K562 (cell line): Measurements from ENCODE around the gene FKBP9. TPM values are rescaled to one million over a fixed set of nuclear protein-coding genes. Genes with fewer than 3 reads are reported as not detected.

Experiments
- AFF4 ChIP-seq: sonication (generic); formaldehyde crosslinking; IDR thresholded peaks from 2 replicates; pipeline ENCODE4 v1.8.0; 2023; ENCODE audit warnings: mild to moderate bottlenecking, missing genetic modification reagents
- BCL6 ChIP-seq: fragments of 250-450 bp; sonication (Bioruptor Pico); IDR thresholded peaks from 2 replicates; pipeline ENCODE4 v1.4.0; 2020
- CREBBP ChIP-seq: IDR thresholded peaks from one replicate; pipeline ENCODE4 v1.6.1; 2012; ENCODE audit warnings: low read depth, mild to moderate bottlenecking, control low read depth, inconsistent platforms, low read length
- ELF4 ChIP-seq: fragments of 450-650 bp; formaldehyde crosslinking; IDR thresholded peaks from 2 replicates; pipeline ENCODE4 v1.4.0; 2022; ENCODE audit warnings: missing genetic modification characterization
- GTF2E2 ChIP-seq: fragments of 200-800 bp; sonication (Bioruptor generic); IDR thresholded peaks from 2 replicates; pipeline ENCODE4 v1.6.1; 2016; ENCODE audit warnings: missing genetic modification characterization, missing compliant biosample characterization
- JUNB ChIP-seq: fragments of 450-650 bp; formaldehyde crosslinking; conservative IDR thresholded peaks from 2 replicates; pipeline ENCODE4 v1.4.0; 2020; ENCODE audit warnings: mild to moderate bottlenecking
- KLF1 ChIP-seq: fragments of 450-650 bp; IDR thresholded peaks from 2 replicates; pipeline ENCODE4 v1.6.1; 2016; ENCODE audit warnings: missing genetic modification characterization, missing compliant biosample characterization
- NBN ChIP-seq: fragments of 450-650 bp; IDR thresholded peaks from 2 replicates; pipeline ENCODE4 v1.6.1; 2016; ENCODE audit warnings: low read depth, mild to moderate bottlenecking
- NFIC ChIP-seq: fragments of 450-650 bp; IDR thresholded peaks from 2 replicates; pipeline ENCODE4 v1.6.1; 2017; ENCODE audit warnings: mild to moderate bottlenecking, inconsistent platforms
- NRF1 ChIP-seq, 2 experiments: fragments of 450-650 bp; IDR thresholded peaks in 1 of 2; conservative IDR thresholded peaks in 1 of 2; 2 replicates each; pipeline ENCODE4 v1.6.1; 2014; ENCODE audit warnings: mild to moderate bottlenecking in 2 of 2
- RAD21 ChIP-seq, 2 experiments: fragments of 250-450 bp in 1 of 2; fragments of 450-650 bp in 1 of 2; sonication (Bioruptor Pico) in 1 of 2; formaldehyde crosslinking in 1 of 2; IDR thresholded peaks in 1 of 2; conservative IDR thresholded peaks in 1 of 2; 2 replicates each; pipeline versions ENCODE4 v1.4.0 to v1.8.0; 2020 to 2022; ENCODE audit warnings: mild to moderate bottlenecking in 2 of 2, moderate library complexity in 1 of 2
- RUNX1 ChIP-seq: sonication (generic); IDR thresholded peaks from 2 replicates; pipeline ENCODE4 v1.6.1; 2016; ENCODE audit warnings: antibody characterized with exemption, low read depth
- SIN3A ChIP-seq, 2 experiments: fragments of 150-350 bp in 1 of 2; IDR thresholded peaks; 2 replicates each; pipeline ENCODE4 v1.6.1; 2011 to 2016; ENCODE audit warnings: borderline replicate concordance in 2 of 2, low read depth in 2 of 2, low read length in 2 of 2, mild to moderate bottlenecking in 2 of 2, moderate library complexity in 2 of 2; ENCODE audit not compliant: control insufficient read depth in 1 of 2
- TAF7 ChIP-seq: fragments of 450-650 bp; IDR thresholded peaks from 2 replicates; pipeline ENCODE4 v1.6.1; 2016; ENCODE audit warnings: missing genetic modification characterization, missing compliant biosample characterization
- ZNF133 ChIP-seq: fragments of 250-450 bp; sonication (Bioruptor Pico); IDR thresholded peaks from 2 replicates; pipeline ENCODE4 v1.4.0; 2020; ENCODE audit warnings: mild to moderate bottlenecking
- ZNF146 ChIP-seq: IDR thresholded peaks from one replicate; pipeline ENCODE4 v1.6.1; 2018; ENCODE audit warnings: missing compliant biosample characterization; ENCODE audit not compliant: unreplicated experiment
- ZNF282 ChIP-seq: sonication (generic); formaldehyde crosslinking; IDR thresholded peaks from 2 replicates; pipeline ENCODE4 v1.8.1; 2023; ENCODE audit warnings: missing genetic modification reagents
- ZNF316 ChIP-seq: fragments of 450-650 bp; IDR thresholded peaks from 2 replicates; pipeline ENCODE4 v1.6.1; 2016
- ZNF347 ChIP-seq: fragments of 450-650 bp; formaldehyde crosslinking; IDR thresholded peaks from 2 replicates; pipeline ENCODE4 v1.4.0; 2020; ENCODE audit warnings: low read depth, mild to moderate bottlenecking, moderate library complexity
- ZNF444 ChIP-seq: fragments of 250-450 bp; sonication (Bioruptor Pico); IDR thresholded peaks from 2 replicates; pipeline ENCODE4 v1.4.0; 2020; ENCODE audit warnings: mild to moderate bottlenecking, moderate library complexity
- polyA plus RNA-seq, 8 experiments: library from polyadenylated mRNA; depleted of rRNA in 4 of 8; stranded (reverse) in 5 of 8; unstranded in 3 of 8; fragments of >200 nt; fragmentation: Nextera tagmentation in 2 of 8; fragmentation: Illumina TruSeq in 1 of 8; extraction: Ambion mirVana in 2 of 8; extraction: Trizol in 1 of 8; gene quantifications; 2 replicates each; pipeline versions ENCODE4 v1.2.1 to v1.2.3, GENCODE V29; 2011 to 2014; ENCODE audit warnings: inconsistent platforms in 1 of 8, missing spikeins in 1 of 8
- total RNA-seq, 7 experiments: library from RNA; depleted of rRNA in 6 of 7; stranded (reverse); fragments of >200 nt in 6 of 7; fragmentation: Illumina TruSeq in 2 of 7; extraction: Trizol in 2 of 7; gene quantifications; 2 replicates each; pipeline versions ENCODE4 v1.2.1 to v1.2.3, GENCODE V29; 2011 to 2021; ENCODE audit warnings: low replicate concordance in 1 of 7
- TF ChIP-seq, protein P1 (sequence below): fragments of 250-450 bp; sonication (Bioruptor Pico); IDR thresholded peaks from 2 replicates; pipeline ENCODE4 v1.5.0; 2020; ENCODE audit warnings: mild to moderate bottlenecking, borderline replicate concordance
- TF ChIP-seq, protein P2 (sequence below): fragments of 450-650 bp; conservative IDR thresholded peaks from 2 replicates; pipeline ENCODE4 v1.6.1; 2016; ENCODE audit warnings: missing genetic modification characterization, low read depth, mild to moderate bottlenecking, control low read depth, missing compliant biosample characterization

Gene FKBP9
- total and polyA plus RNA-seq, 9 of the 15 experiments (the other 6 are each of a cell fraction or from before 2014, with no cell fraction given): 5.9 to 23.7 (median 15.8) TPM

DNA sequence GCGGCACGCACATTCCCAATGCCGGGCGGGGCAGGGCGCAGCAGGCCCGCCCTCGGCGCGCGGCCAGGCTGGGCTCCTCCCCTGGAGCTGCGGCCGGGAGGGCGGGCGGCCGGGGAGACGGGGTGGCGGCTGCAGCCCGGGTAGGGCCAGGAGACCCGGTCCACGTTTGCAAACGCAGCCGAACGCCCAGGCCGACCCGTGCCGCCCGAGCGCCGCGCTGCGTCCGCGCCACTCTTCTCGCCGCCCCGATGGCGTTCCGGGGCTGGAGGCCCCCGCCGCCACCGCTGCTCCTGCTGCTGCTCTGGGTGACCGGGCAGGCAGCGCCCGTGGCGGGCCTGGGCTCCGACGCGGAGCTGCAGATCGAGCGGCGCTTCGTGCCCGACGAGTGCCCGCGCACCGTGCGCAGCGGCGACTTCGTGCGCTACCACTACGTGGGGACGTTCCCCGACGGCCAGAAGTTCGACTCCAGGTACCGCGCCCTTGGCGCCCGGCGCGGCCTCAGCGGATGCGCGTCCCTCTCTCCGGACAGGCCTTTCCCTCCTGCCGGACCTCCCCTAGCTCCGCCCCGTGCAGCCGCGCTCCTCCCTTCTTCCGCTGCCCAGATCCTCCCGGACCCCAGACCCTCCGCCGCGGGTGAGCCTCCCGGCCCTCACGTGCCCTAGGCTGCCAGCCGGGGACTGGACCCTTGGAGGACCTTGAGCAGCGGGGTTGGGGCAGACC is at the start of gene FKBP9 (continued):
- TF ChIP-seq AFF4 (CRISPR knock-in tag) (peak; percentile 85; the same call in 1 of the 2 replicates), NRF1 (conservative IDR thresholded peaks at IDR 0.05 in 1 of 2, IDR thresholded peaks at IDR 0.05 in 1 of 2) (peak; percentile 73 to 78), JUNB (CRISPR knock-in tag) (no peak), RAD21 (CRISPR knock-in tag; conservative IDR thresholded peaks at IDR 0.05 in 1 of 2, IDR thresholded peaks at IDR 0.05 in 1 of 2) (no peak), ZNF282 (CRISPR knock-in tag) (0 out of 2 replicates have a peak, but pooled peaks have one; percentile 85), NBN (no peak), BCL6 (CRISPR knock-in tag) (no peak), NFIC (peak; percentile 81), ZNF444 (no peak), RUNX1 (no peak), ZNF316 (no peak), SIN3A (IDR thresholded peaks at IDR 0.05; ENCODE audit: borderline replicate concordance in 2 of 2, control insufficient read depth in 1 of 2, low read depth in 2 of 2, low read length in 2 of 2) (peak in 1 of 2 experiments; percentile 29; a peak in 2 of 4 replicates), ZNF133 (CRISPR knock-in tag) (no peak), KLF1 (tag) (no peak), TAF7 (no peak), ZNF347 (CRISPR knock-in tag) (no peak), CREBBP (no peak), ZNF146 (CRISPR knock-in tag) (no peak), GTF2E2 (tag) (peak; percentile 58), ELF4 (CRISPR knock-in tag) (no peak)
- TF ChIP-seq, protein P1, sequence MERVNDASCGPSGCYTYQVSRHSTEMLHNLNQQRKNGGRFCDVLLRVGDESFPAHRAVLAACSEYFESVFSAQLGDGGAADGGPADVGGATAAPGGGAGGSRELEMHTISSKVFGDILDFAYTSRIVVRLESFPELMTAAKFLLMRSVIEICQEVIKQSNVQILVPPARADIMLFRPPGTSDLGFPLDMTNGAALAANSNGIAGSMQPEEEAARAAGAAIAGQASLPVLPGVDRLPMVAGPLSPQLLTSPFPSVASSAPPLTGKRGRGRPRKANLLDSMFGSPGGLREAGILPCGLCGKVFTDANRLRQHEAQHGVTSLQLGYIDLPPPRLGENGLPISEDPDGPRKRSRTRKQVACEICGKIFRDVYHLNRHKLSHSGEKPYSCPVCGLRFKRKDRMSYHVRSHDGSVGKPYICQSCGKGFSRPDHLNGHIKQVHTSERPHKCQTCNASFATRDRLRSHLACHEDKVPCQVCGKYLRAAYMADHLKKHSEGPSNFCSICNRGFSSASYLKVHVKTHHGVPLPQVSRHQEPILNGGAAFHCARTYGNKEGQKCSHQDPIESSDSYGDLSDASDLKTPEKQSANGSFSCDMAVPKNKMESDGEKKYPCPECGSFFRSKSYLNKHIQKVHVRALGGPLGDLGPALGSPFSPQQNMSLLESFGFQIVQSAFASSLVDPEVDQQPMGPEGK: no peak
- TF ChIP-seq, protein P2, sequence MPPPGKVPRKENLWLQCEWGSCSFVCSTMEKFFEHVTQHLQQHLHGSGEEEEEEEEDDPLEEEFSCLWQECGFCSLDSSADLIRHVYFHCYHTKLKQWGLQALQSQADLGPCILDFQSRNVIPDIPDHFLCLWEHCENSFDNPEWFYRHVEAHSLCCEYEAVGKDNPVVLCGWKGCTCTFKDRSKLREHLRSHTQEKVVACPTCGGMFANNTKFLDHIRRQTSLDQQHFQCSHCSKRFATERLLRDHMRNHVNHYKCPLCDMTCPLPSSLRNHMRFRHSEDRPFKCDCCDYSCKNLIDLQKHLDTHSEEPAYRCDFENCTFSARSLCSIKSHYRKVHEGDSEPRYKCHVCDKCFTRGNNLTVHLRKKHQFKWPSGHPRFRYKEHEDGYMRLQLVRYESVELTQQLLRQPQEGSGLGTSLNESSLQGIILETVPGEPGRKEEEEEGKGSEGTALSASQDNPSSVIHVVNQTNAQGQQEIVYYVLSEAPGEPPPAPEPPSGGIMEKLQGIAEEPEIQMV (tag): no peak
